ENCODE data around the gene TNRC6B. TPM values are rescaled to one million over a fixed set of nuclear protein-coding genes. Genes with fewer than 3 reads are reported as not detected.

The TNRC6B gene
- total RNA-seq, 1 experiment from 2014 or later = 52.2 TPM

DNA sequence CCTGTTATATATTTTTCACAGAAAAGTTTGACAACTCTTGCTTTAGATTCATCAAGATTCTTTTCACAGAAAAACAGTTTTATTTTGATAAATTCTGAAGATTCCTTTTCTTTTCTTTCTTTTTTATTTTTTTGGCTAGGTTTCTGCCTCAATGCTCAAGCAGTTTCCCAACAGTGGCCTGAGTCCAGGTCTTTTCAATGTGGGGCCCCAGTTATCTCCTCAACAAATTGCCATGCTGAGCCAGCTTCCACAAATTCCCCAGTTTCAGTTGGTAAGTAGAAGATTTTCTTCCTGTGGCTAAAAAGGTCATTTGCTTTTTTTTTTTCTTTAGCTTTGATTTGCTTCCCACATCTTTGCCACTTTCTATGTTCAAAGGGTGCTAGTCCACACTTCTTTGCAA is 122.6 kb downstream of the TNRC6B start:
- TF ChIP-seq EZH2 (IDR thresholded peaks at IDR 0.05; ENCODE audit: borderline replicate concordance, low read depth, low read length, poor library complexity, severe bottlenecking) (no peak), CTCF (conservative IDR thresholded peaks at IDR 0.05; ENCODE audit: low read depth, low read length) (no peak)
- intact Hi-C loops (cut with micrococcal nuclease; ENCODE audit: unreplicated experiment) = no loop called here
- ChIA-PET POLR2A (ENCODE audit: low non-redundant PET) (no interaction called here), CTCF (no interaction called here)
- Histone ChIP-seq H3K4me1 (ENCODE audit: insufficient read depth, low read length, poor library complexity, severe bottlenecking) (no peaks in the 10 kb centered on the region), H3K27me3 (replicated peaks; ENCODE audit: insufficient read depth, low read depth, low read length, poor library complexity) (no peaks in the 10 kb centered on the region), H3K9me3 (ENCODE audit: low read depth, low read length, poor library complexity, severe bottlenecking) (no peaks in the 10 kb centered on the region), H3K36me3 (ENCODE audit: insufficient read depth, low read length, poor library complexity, severe bottlenecking) (peaks cover 27% of the 10 kb centered on the region), H3K27ac (ENCODE audit: low read depth, low read length, poor library complexity, severe bottlenecking) (no peak overlapping the region), H3K4me3 (ENCODE audit: low read depth, low read length, poor library complexity, severe bottlenecking) (no peak overlapping the region)
- BruUV-seq (replicated peaks) = no TSS peak
- DNase-seq (ENCODE audit: low spot score) = no peak

DNA sequence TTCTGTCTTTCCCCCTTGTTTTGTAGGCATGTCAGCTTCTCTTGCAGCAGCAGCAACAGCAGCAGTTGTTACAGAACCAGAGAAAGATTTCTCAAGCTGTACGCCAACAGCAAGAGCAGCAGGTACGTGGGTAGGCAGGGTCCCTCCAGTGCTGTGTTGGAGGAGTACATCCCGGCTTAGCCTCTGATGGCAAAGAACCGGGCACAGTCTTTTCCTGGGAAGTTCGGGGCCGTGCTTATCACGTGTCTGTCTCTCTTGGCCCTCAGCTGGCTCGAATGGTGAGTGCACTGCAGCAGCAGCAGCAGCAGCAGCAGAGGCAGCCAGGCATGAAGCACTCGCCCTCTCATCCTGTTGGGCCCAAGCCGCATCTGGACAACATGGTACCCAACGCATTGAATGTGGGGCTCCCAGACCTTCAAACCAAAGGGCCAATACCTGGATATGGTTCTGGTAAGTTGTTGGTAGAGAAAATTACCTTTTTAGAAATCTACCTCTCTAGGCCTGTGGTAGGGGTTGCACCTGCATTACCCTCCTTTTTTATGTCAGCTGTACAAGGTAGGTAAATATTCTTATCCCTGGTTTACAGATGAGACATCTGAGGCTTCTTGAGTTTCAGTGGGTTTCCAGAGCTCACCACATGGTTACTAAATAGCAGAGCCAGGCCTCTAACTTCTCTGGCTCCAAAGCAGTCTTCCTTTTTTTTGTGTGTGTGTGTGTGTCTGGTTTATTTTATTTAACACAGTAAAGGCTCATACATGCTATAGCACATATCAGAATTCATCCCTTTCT is 123.4 kb downstream of the TNRC6B start:
- H3K4me3 ChIP-seq (ENCODE audit: low read depth, low read length, poor library complexity, severe bottlenecking) = no peak overlapping the region
- no peaks in the 10 kb centered on the region for H3K9me3 ChIP-seq (ENCODE audit: low read depth, low read length, poor library complexity, severe bottlenecking)
- no TSS peak for BruUV-seq (replicated peaks)
- intact Hi-C loops (cut with micrococcal nuclease; ENCODE audit: unreplicated experiment) = no loop called here
- TF ChIP-seq CTCF (conservative IDR thresholded peaks at IDR 0.05; ENCODE audit: low read depth, low read length) (no peak), EZH2 (IDR thresholded peaks at IDR 0.05; ENCODE audit: borderline replicate concordance, low read depth, low read length, poor library complexity, severe bottlenecking) (no peak)
- H3K36me3 ChIP-seq (ENCODE audit: insufficient read depth, low read length, poor library complexity, severe bottlenecking) = peaks cover 27% of the 10 kb centered on the region
- POLR2A ChIA-PET (ENCODE audit: low non-redundant PET) = no interaction called here
- CTCF ChIA-PET = no interaction called here
- no peak for DNase-seq (ENCODE audit: low spot score)
- H3K27me3 ChIP-seq (replicated peaks; ENCODE audit: insufficient read depth, low read depth, low read length, poor library complexity) = no peaks in the 10 kb centered on the region
- H3K27ac ChIP-seq (ENCODE audit: low read depth, low read length, poor library complexity, severe bottlenecking) = no peak overlapping the region
- H3K4me1 ChIP-seq (ENCODE audit: insufficient read depth, low read length, poor library complexity, severe bottlenecking) = no peaks in the 10 kb centered on the region

DNA sequence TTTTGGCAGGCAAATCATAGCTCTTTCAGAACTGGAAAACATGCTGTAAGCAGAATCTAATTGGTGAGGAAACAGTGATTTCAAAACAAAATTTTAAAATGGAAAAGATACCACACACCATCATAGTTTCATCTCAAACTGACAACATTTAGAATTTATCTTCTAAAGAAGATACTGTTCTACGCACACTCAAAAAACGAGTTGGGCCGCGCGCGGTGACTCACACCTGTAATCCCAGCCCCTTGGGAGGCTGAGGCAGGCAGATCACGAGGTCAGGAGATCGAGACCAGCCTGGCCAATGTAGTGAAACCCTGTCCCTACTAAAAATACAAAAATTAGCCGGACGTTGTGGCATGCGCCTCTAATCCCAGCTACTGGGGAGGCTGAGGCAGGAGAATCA is 124.4 kb downstream of the TNRC6B start:
- Histone ChIP-seq H3K4me3 (ENCODE audit: low read depth, low read length, poor library complexity, severe bottlenecking) (no peak overlapping the region), H3K9me3 (ENCODE audit: low read depth, low read length, poor library complexity, severe bottlenecking) (no peaks in the 10 kb centered on the region), H3K27ac (ENCODE audit: low read depth, low read length, poor library complexity, severe bottlenecking) (no peak overlapping the region), H3K36me3 (ENCODE audit: insufficient read depth, low read length, poor library complexity, severe bottlenecking) (peaks cover 27% of the 10 kb centered on the region), H3K27me3 (replicated peaks; ENCODE audit: insufficient read depth, low read depth, low read length, poor library complexity) (no peaks in the 10 kb centered on the region), H3K4me1 (ENCODE audit: insufficient read depth, low read length, poor library complexity, severe bottlenecking) (no peaks in the 10 kb centered on the region)
- no peak for TF ChIP-seq EZH2 (IDR thresholded peaks at IDR 0.05; ENCODE audit: borderline replicate concordance, low read depth, low read length, poor library complexity, severe bottlenecking)
- TF ChIP-seq CTCF (conservative IDR thresholded peaks at IDR 0.05; ENCODE audit: low read depth, low read length) = no peak
- POLR2A ChIA-PET (ENCODE audit: low non-redundant PET) = no interaction called here
- CTCF ChIA-PET = no interaction called here
- no TSS peak for BruUV-seq (replicated peaks)
- DNase-seq (ENCODE audit: low spot score) = no peak
- intact Hi-C loops (cut with micrococcal nuclease; ENCODE audit: unreplicated experiment) = no loop called here
